ENCODE results near the gene UQCRHL. TPM values are rescaled to one million over a fixed set of nuclear protein-coding genes. Genes with fewer than 3 reads are reported as not detected.

UQCRHL gene
- total and polyA plus RNA-seq, 2 of the 8 experiments (the other 6 are each of a cell fraction or from before 2014, with no cell fraction given): 3.7 to 3.9 TPM

- Histone ChIP-seq H3K18ac (ENCODE audit: extremely low read depth, low read length) (no peak overlapping the region), H2BK5ac (ENCODE audit: low read depth, low read length) (no peak overlapping the region), H4K20me1 (replicated peaks in 1 of 2; ENCODE audit: control insufficient read depth in 1 of 2, insufficient read depth in 2 of 2, low read length in 2 of 2) (no peaks in the 10 kb centered on the region), H3K27me3 (replicated peaks in 1 of 4; ENCODE audit: control insufficient read depth in 3 of 4, extremely low read depth in 1 of 4, insufficient read depth in 3 of 4, low read length in 3 of 4) (no peaks in the 10 kb centered on the region), H3K9me3 (ENCODE audit: insufficient read depth in 2 of 2, low read depth in 1 of 2, low read length in 1 of 2) (no peaks in the 10 kb centered on the region), H3K36me3 (ENCODE audit: control insufficient read depth in 2 of 4, insufficient read depth in 4 of 4, low read length in 3 of 4) (no peaks in the 10 kb centered on the region), H2AFZ (ENCODE audit: low read length) (no peak overlapping the region), H3K4ac (replicated peaks; ENCODE audit: insufficient read length, low read depth, low read length) (no peak overlapping the region), H2BK15ac (ENCODE audit: low read length) (no peak overlapping the region), H3K79me1 (ENCODE audit: low read depth, low read length) (no peaks in the 10 kb centered on the region), H2BK12ac (ENCODE audit: low read depth, low read length) (no peak overlapping the region), H4K8ac (ENCODE audit: extremely low read depth, insufficient read depth, low read length) (no peak overlapping the region), H3K9ac (replicated peaks in 1 of 4; ENCODE audit: extremely low read depth in 1 of 4, low read depth in 3 of 4, low read length in 3 of 4) (no peak overlapping the region), H3K56ac (replicated peaks; ENCODE audit: insufficient read length, low read depth, low read length) (no peak overlapping the region), H4K91ac (replicated peaks; ENCODE audit: insufficient read length, low read length) (no peak overlapping the region), H3K23me2 (ENCODE audit: low read depth, low read length) (no peaks in the 10 kb centered on the region), H3K79me2 (ENCODE audit: control insufficient read depth in 1 of 2, insufficient read depth in 2 of 2, low read length in 2 of 2) (no peaks in the 10 kb centered on the region), H2AK5ac (ENCODE audit: low read depth, low read length) (no peak overlapping the region), H3K4me1 (replicated peaks in 1 of 4; ENCODE audit: control insufficient read depth in 3 of 4, insufficient read depth in 4 of 4, low read length in 3 of 4) (peaks cover 0 to 12% (median 4%) of the 10 kb centered on the region in 4 experiments; a peak in 3 of 7 replicates), H3K4me3 (ENCODE audit: extremely low read depth in 1 of 4, insufficient read depth in 2 of 4, low read depth in 3 of 4, low read length in 4 of 4) (no peak overlapping the region), H3K27ac (ENCODE audit: low read depth, low read length) (no peak overlapping the region), H3K14ac (ENCODE audit: insufficient read length) (no peak overlapping the region), H2BK120ac (replicated peaks; ENCODE audit: low read depth, low read length) (no peak overlapping the region), H4K5ac (ENCODE audit: insufficient read length, low read depth, low read length) (no peak overlapping the region), H3K23ac (ENCODE audit: insufficient read length) (no peak overlapping the region), H2BK20ac (ENCODE audit: low read length) (no peak overlapping the region), H3K4me2 (ENCODE audit: insufficient read depth in 1 of 2, low read depth in 2 of 2, low read length in 2 of 2) (no peak overlapping the region)
- no peak for FAIRE-seq
- 94% methylated on average over 6 of the region's 6 CpGs; no CpG with 5 or more reads in 1 of the 2 experiments for WGBS, 2 experiments (ENCODE audit: extremely low coverage in 1 of 2, insufficient coverage in 1 of 2, insufficient read length in 1 of 2, insufficient replicate concordance in 2 of 2, low coverage in 1 of 2, low lambda C conversion rate in 2 of 2, missing lambda C conversion rate in 1 of 2)
- POLR2A ChIA-PET (ENCODE audit: partially characterized antibody): no interaction called here
- CTCF ChIA-PET (ENCODE audit: partially characterized antibody): no interaction called here
- no peak for DNase-seq (ENCODE audit: low read depth in 1 of 2, low spot score in 2 of 2)
- no peak for TF ChIP-seq POLR2A (IDR thresholded peaks at IDR 0.05; ENCODE audit: control extremely low read depth in 1 of 2, low read depth in 2 of 2, low read length in 2 of 2)
- no peak for TF ChIP-seq CEBPB (IDR thresholded peaks at IDR 0.05; ENCODE audit: low read depth, low read length)
- TF ChIP-seq E2F6 (IDR thresholded peaks at IDR 0.05): no peak
- TF ChIP-seq GABPA (IDR thresholded peaks at IDR 0.05; ENCODE audit: borderline replicate concordance, insufficient read depth, low read length): no peak
- no peak for TF ChIP-seq TBP (IDR thresholded peaks at IDR 0.05; ENCODE audit: low read depth, low read length)
- TF ChIP-seq ATF3 (IDR thresholded peaks at IDR 0.05; ENCODE audit: insufficient read depth, low read depth, low read length): no peak
- TF ChIP-seq CHD2 (IDR thresholded peaks at IDR 0.05; ENCODE audit: low read length): no peak
These were observed 19.5 kb upstream of the UQCRHL start for GRCh38 chr1:15826810-15827507.

Data from H1 (cell line).